OCI-LY1 (cell line): ENCODE results near the gene SERPINB12.

Source experiments
- H2AFZ ChIP-seq: fragments of 200-600 bp; sonication (generic), shearing (Covaris generic); 2 replicates; pipeline ENCODE4 v1.6.0; 2014; ENCODE audit warnings: antibody characterized with exemption, mild to moderate bottlenecking, low read length
- H3F3A ChIP-seq: fragments of 200-600 bp; sonication (generic), shearing (Covaris generic); 2 replicates; pipeline ENCODE4 v1.6.0; 2014; ENCODE audit warnings: mild to moderate bottlenecking, antibody characterized with exemption, low read length, moderate library complexity; ENCODE audit not compliant: insufficient read depth
- H3K27ac ChIP-seq: fragments of 200-600 bp; sonication (generic); 2 replicates; pipeline ENCODE4 v1.5.1; 2014; ENCODE audit warnings: low read length, mixed run types, mild to moderate bottlenecking, low read depth; ENCODE audit not compliant: poor library complexity, severe bottlenecking
- H3K27me3 ChIP-seq: fragments of 200-600 bp; sonication (generic); 2 replicates; pipeline ENCODE4 v1.6.0; 2014; ENCODE audit warnings: antibody characterized with exemption, mild to moderate bottlenecking, low read length, moderate library complexity; ENCODE audit not compliant: insufficient read depth
- H3K36me3 ChIP-seq: fragments of 200-600 bp; sonication (generic); 2 replicates; pipeline ENCODE4 v1.6.1; 2014; ENCODE audit warnings: mild to moderate bottlenecking, antibody characterized with exemption, low read length, moderate library complexity, mixed read lengths; ENCODE audit not compliant: insufficient read depth
- H3K4me1 ChIP-seq: fragments of 200-600 bp; sonication (generic); 2 replicates; pipeline ENCODE4 v1.5.1; 2014; ENCODE audit warnings: mild to moderate bottlenecking, low read length, moderate library complexity; ENCODE audit not compliant: insufficient read depth, severe bottlenecking
- H3K4me2 ChIP-seq: fragments of 200-600 bp; sonication (generic), shearing (Covaris generic); 2 replicates; pipeline ENCODE4 v1.6.1; 2014; ENCODE audit warnings: low read length
- H3K4me3 ChIP-seq: fragments of 200-600 bp; sonication (generic); 2 replicates; pipeline ENCODE4 v1.5.1; 2014; ENCODE audit warnings: low read length, low read depth, mild to moderate bottlenecking, mixed read lengths; ENCODE audit not compliant: poor library complexity, severe bottlenecking
- H3K79me2 ChIP-seq: fragments of 200-600 bp; shearing (Covaris generic); 2 replicates; pipeline ENCODE4 v1.6.1; 2016; ENCODE audit warnings: mixed run types, low read length, mixed read lengths; ENCODE audit not compliant: insufficient read depth
- H3K9ac ChIP-seq: fragments of 200-600 bp; sonication (generic), shearing (Covaris generic); 2 replicates; pipeline ENCODE4 v1.6.1; 2014; ENCODE audit warnings: mild to moderate bottlenecking, low read length, mixed read lengths
- H3K9me2 ChIP-seq: fragments of 200-600 bp; sonication (generic), shearing (Covaris generic); 2 replicates; pipeline ENCODE4 v1.6.1; 2014; ENCODE audit warnings: low read depth, mild to moderate bottlenecking, low read length, mixed read lengths
- H3K9me3 ChIP-seq: fragments of 200-600 bp; shearing (Covaris generic); 2 replicates; pipeline ENCODE4 v1.6.1; 2014; ENCODE audit warnings: low read length, mixed read lengths
- H4K20me1 ChIP-seq: fragments of 200-600 bp; sonication (generic), shearing (Covaris generic); 2 replicates; pipeline ENCODE4 v1.6.0; 2016; ENCODE audit warnings: mild to moderate bottlenecking, low read length; ENCODE audit not compliant: insufficient read depth
- CTCF ChIP-seq: fragments of 200-600 bp; sonication (generic), shearing (Covaris generic); IDR thresholded peaks from 2 replicates; pipeline ENCODE4 v1.5.1; 2017; ENCODE audit warnings: mild to moderate bottlenecking, antibody characterized with exemption, low read length, moderate library complexity, mixed read lengths
- EZH2 ChIP-seq: fragments of 200-600 bp; sonication (generic), shearing (Covaris generic); IDR thresholded peaks from 2 replicates; pipeline ENCODE4 v1.8.0; 2017; ENCODE audit warnings: borderline replicate concordance, mixed run types, mild to moderate bottlenecking, antibody characterized with exemption, low read length, moderate library complexity, mixed read lengths

SERPINB12 gene

GRCh38 chr18:63552581-63552980 is 10.4 kb downstream of the SERPINB12 start:
- Histone ChIP-seq H3F3A (no peaks in the 10 kb centered on the region), H3K36me3 (no peaks in the 10 kb centered on the region), H3K9me2 (no peaks in the 10 kb centered on the region; the same call in 1 of the 2 replicates), H3K9ac (no peak overlapping the region), H3K9me3 (no peaks in the 10 kb centered on the region), H3K79me2 (no peaks in the 10 kb centered on the region), H3K27ac (no peak overlapping the region), H3K4me3 (no peak overlapping the region), H3K4me1 (no peaks in the 10 kb centered on the region), H2AFZ (no peak overlapping the region), H4K20me1 (no peaks in the 10 kb centered on the region), H3K4me2 (no peak overlapping the region), H3K27me3 (0 out of 2 replicates have a peak, but pooled peaks cover 4% of the 10 kb centered on the region)
- TF ChIP-seq CTCF, result no peak
- TF ChIP-seq EZH2, result no peak

GRCh38 chr18:63553081-63553480 is 10.9 kb downstream of the SERPINB12 start:
- Histone ChIP-seq H3K4me2 (no peak overlapping the region), H4K20me1 (no peaks in the 10 kb centered on the region), H3K79me2 (no peaks in the 10 kb centered on the region), H3K27ac (no peak overlapping the region), H3K9ac (no peak overlapping the region), H3F3A (no peaks in the 10 kb centered on the region), H3K4me3 (no peak overlapping the region), H3K9me3 (no peaks in the 10 kb centered on the region), H2AFZ (no peak overlapping the region), H3K4me1 (no peaks in the 10 kb centered on the region), H3K36me3 (no peaks in the 10 kb centered on the region), H3K27me3 (0 out of 2 replicates have a peak, but pooled peaks cover under 1% of the 10 kb centered on the region), H3K9me2 (no peaks in the 10 kb centered on the region; the same call in 1 of the 2 replicates)
- TF ChIP-seq CTCF (no peak), EZH2 (no peak)

- no peak overlapping the region for H3K4me2 ChIP-seq
Observed at GRCh38 chr18:63559567-63560491, 17.7 kb downstream of the SERPINB12 start.

More at GRCh38 chr18:63559567-63560491, 17.7 kb downstream of the SERPINB12 start:
- Histone ChIP-seq H2AFZ (no peak overlapping the region), H3K9ac (no peak overlapping the region), H3K9me3 (no peaks in the 10 kb centered on the region), H3K9me2 (no peaks in the 10 kb centered on the region), H3K79me2 (no peaks in the 10 kb centered on the region), H3K4me1 (peaks cover 12% of the 10 kb centered on the region), H3K36me3 (no peaks in the 10 kb centered on the region), H3K27ac (no peak overlapping the region), H4K20me1 (no peaks in the 10 kb centered on the region), H3K27me3 (no peaks in the 10 kb centered on the region), H3K4me3 (no peak overlapping the region), H3F3A (no peaks in the 10 kb centered on the region)
- TF ChIP-seq EZH2, result no peak
